Right renal cortex interstitium (tissue), 3 donors: ENCODE data around the gene CCSAP. TPM values are rescaled to one million over a fixed set of nuclear protein-coding genes. Genes with fewer than 3 reads are reported as not detected.
"Not testable (repeated sequence)": the region's sequence is repeated elsewhere in the genome, so short reads cannot be mapped to it uniquely, and the experiment has no call there.

Experiments
- DNase-seq, 3 donors: peaks; one replicate each; pipeline ENCODE4 v3.0.0-alpha.2; 2013; ENCODE audit warnings: low read depth in 3 of 3, low spot score in 2 of 3
- polyA plus RNA-seq, 3 donors: library from polyadenylated mRNA; unstranded; fragments of 120-200 nt; gene quantifications; one replicate each; pipeline ENCODE4 v1.2.1, GENCODE V29; 2013; ENCODE audit not compliant: insufficient read length in 3 of 3

Gene CCSAP
- polyA plus RNA-seq = 10 to 100 TPM in 1 of 3 donors, 1 to 10 TPM in 2; 9.1 to 10.2 (median 9.5) TPM

- peak; percentile 27 to 35 (median 29) for DNase-seq
These were observed at the start of gene CCSAP for GRCh38 chr1:229342656-229343569. TSS of gene CCSAP (minus strand) at chr1:229343047. CDS start at chr1:229342465, 582 bp downstream.

- no peak for DNase-seq
These were observed 47.3 kb upstream of the CCSAP start for GRCh38 chr1:229390130-229390529.

- DNase-seq = no peak
These were observed 46.2 kb upstream of the CCSAP start for GRCh38 chr1:229388897-229389580.

GRCh38 chr1:229385853-229386456 is 43.1 kb upstream of the CCSAP start:
- DNase-seq = no peak

GRCh38 chr1:229384822-229385221 is 42.0 kb upstream of the CCSAP start:
- no peak for DNase-seq

- DNase-seq = no peak
These were observed 41.1 kb upstream of the CCSAP start for GRCh38 chr1:229383961-229384360.

GRCh38 chr1:229383188-229383587 is 40.3 kb upstream of the CCSAP start:
- no peak for DNase-seq

- DNase-seq = no peak
These were observed 38.4 kb upstream of the CCSAP start for GRCh38 chr1:229381234-229381633.

- no peak for DNase-seq
These were observed 37.8 kb upstream of the CCSAP start for GRCh38 chr1:229380536-229381160.

GRCh38 chr1:229379846-229380245 is 37.0 kb upstream of the CCSAP start:
- DNase-seq = no peak

- no peak for DNase-seq
These were observed 35.9 kb upstream of the CCSAP start for GRCh38 chr1:229378586-229379367.

- DNase-seq = not testable (repeated sequence)
These were observed 35.2 kb upstream of the CCSAP start for GRCh38 chr1:229378035-229378434.

GRCh38 chr1:229377429-229377828 is 34.6 kb upstream of the CCSAP start:
- no peak for DNase-seq

- no peak for DNase-seq
These were observed 33.7 kb upstream of the CCSAP start for GRCh38 chr1:229376521-229376920.

- DNase-seq = no peak
These were observed 31.6 kb upstream of the CCSAP start for GRCh38 chr1:229374485-229374884.

GRCh38 chr1:229373395-229373794 is 30.5 kb upstream of the CCSAP start:
- DNase-seq = no peak

GRCh38 chr1:229372251-229372650 is 29.4 kb upstream of the CCSAP start:
- no peak for DNase-seq

GRCh38 chr1:229371624-229372023 is 28.8 kb upstream of the CCSAP start:
- no peak for DNase-seq

GRCh38 chr1:229370601-229371021 is 27.8 kb upstream of the CCSAP start:
- DNase-seq = peak in 1 of 3 donors; percentile 15

- DNase-seq = no peak
These were observed 25.5 kb upstream of the CCSAP start for GRCh38 chr1:229368347-229368746.
